ENCODE results near the gene CORO1C. TPM values are rescaled to one million over a fixed set of nuclear protein-coding genes. Genes with fewer than 3 reads are reported as not detected.

The CORO1C gene
- total and polyA plus RNA-seq, 9 of the 15 experiments (the other 6 are each of a cell fraction or from before 2014, with no cell fraction given), result 55.2 to 280 (median 150) TPM

- BruUV-seq (replicated peaks), result no TSS peak
- H4K20me1 ChIP-seq (replicated peaks; ENCODE audit: control insufficient read depth, insufficient read depth, low read length), result no peaks in the 10 kb centered on the region
- no peak for DNase-seq (ENCODE audit: extremely low read depth in 1 of 4, low spot score in 3 of 4)
- peak overlapping the region in 1 of 2 experiments; percentile 41; a peak in 1 of 4 replicates for H3K9ac ChIP-seq (ENCODE audit: insufficient read depth in 1 of 2, low read depth in 2 of 2, low read length in 2 of 2)
- POLR2A ChIA-PET, result interaction anchor here (0.6 to 2.0 kb wide), 5 partner anchors 10 to 202 kb away, joined by 3 to 12 read pairs (median 3); no protein-coding TSS in a partner anchor
- H3K27ac ChIP-seq (ENCODE audit: extremely low read depth, low read depth, low read length), result peak overlapping the region; percentile 29; the same call in 1 of the 3 replicates
- peaks cover 29% of the 10 kb centered on the region; the same call in 2 of the 3 replicates for H3K36me3 ChIP-seq (ENCODE audit: control insufficient read depth, insufficient read depth, low read length)
- intact Hi-C loops (cut with micrococcal nuclease) (no loop called here), in situ Hi-C loops (cut with MboI) (no loop called here)
- no peak overlapping the region for H2AFZ ChIP-seq (ENCODE audit: low read depth, low read length)
- FAIRE-seq, result no peak
- 0 out of 2 replicates have a peak, but pooled peaks have one; percentile 22 for TF ChIP-seq E2F5 (CRISPR knock-in tag; IDR thresholded peaks at IDR 0.05)
- 0 out of 2 replicates have a peak, but pooled peaks have one; percentile 18 for TF ChIP-seq MAFF (IDR thresholded peaks at IDR 0.05; ENCODE audit: low read length)
- TF ChIP-seq ZNF121 (CRISPR knock-in tag; conservative IDR thresholded peaks at IDR 0.05), result peak; percentile 92
- no peak for TF ChIP-seq MLLT1 (IDR thresholded peaks at IDR 0.05)
- TF ChIP-seq CREB1 (IDR thresholded peaks at IDR 0.05), result no peak
- TF ChIP-seq CREB1 (CRISPR knock-in tag; IDR thresholded peaks at IDR 0.05), result no peak
- peak; percentile 39; the same call in 1 of the 2 replicates for TF ChIP-seq ZNF316 (IDR thresholded peaks at IDR 0.05)
- TF ChIP-seq CTBP1 (IDR thresholded peaks at IDR 0.05; ENCODE audit: borderline replicate concordance), result no peak
- peaks cover 50 to 51% of the 10 kb centered on the region in 2 experiments for H3K4me1 ChIP-seq (replicated peaks in 1 of 2; ENCODE audit: control insufficient read depth in 2 of 2, insufficient read depth in 2 of 2, low read length in 2 of 2)
- CTCF ChIA-PET (ENCODE audit: low intra/inter-chr PET ratio), result no interaction called here
- H3K4me2 ChIP-seq (ENCODE audit: insufficient read depth, low read length), result no peak overlapping the region
- no peaks in the 10 kb centered on the region for H3K9me3 ChIP-seq (replicated peaks; ENCODE audit: control insufficient read depth, insufficient read depth, low read depth, low read length)
- H3K4me3 ChIP-seq, result no peak overlapping the region
- H3K79me2 ChIP-seq (ENCODE audit: control insufficient read depth, insufficient read depth, low read length), result peaks cover 22% of the 10 kb centered on the region
- H3K9me1 ChIP-seq (ENCODE audit: control insufficient read depth, insufficient read depth, low read length), result no peaks in the 10 kb centered on the region
- 73% methylated on average over 6 of the region's 6 CpGs for WGBS (ENCODE audit: insufficient coverage, low coverage, missing lambda C conversion rate)
- no peak for ATAC-seq
- no peaks in the 10 kb centered on the region for H3K27me3 ChIP-seq (ENCODE audit: control insufficient read depth in 2 of 2, insufficient read depth in 2 of 2, low read length in 2 of 2)
Measured at GRCh38 chr12:108635997-108636808, 95.1 kb downstream of the CORO1C start.
